ENCODE results near the gene MYO18B.
"Not testable (repeated sequence)": the region's sequence is repeated elsewhere in the genome, so short reads cannot be mapped to it uniquely, and the experiment has no call there.

MYO18B gene, protein sequence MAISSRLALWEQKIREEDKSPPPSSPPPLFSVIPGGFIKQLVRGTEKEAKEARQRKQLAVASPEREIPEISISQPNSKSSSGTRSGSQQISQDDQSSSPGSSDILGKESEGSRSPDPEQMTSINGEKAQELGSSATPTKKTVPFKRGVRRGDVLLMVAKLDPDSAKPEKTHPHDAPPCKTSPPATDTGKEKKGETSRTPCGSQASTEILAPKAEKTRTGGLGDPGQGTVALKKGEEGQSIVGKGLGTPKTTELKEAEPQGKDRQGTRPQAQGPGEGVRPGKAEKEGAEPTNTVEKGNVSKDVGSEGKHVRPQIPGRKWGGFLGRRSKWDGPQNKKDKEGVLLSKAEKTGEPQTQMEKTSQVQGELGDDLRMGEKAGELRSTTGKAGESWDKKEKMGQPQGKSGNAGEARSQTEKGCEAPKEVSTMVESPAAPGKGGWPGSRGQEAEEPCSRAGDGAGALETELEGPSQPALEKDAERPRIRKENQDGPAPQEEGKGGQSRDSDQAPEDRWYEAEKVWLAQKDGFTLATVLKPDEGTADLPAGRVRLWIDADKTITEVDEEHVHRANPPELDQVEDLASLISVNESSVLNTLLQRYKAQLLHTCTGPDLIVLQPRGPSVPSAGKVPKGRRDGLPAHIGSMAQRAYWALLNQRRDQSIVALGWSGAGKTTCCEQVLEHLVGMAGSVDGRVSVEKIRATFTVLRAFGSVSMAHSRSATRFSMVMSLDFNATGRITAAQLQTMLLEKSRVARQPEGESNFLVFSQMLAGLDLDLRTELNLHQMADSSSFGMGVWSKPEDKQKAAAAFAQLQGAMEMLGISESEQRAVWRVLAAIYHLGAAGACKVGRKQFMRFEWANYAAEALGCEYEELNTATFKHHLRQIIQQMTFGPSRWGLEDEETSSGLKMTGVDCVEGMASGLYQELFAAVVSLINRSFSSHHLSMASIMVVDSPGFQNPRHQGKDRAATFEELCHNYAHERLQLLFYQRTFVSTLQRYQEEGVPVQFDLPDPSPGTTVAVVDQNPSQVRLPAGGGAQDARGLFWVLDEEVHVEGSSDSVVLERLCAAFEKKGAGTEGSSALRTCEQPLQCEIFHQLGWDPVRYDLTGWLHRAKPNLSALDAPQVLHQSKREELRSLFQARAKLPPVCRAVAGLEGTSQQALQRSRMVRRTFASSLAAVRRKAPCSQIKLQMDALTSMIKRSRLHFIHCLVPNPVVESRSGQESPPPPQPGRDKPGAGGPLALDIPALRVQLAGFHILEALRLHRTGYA (N-terminal part only)

DNA sequence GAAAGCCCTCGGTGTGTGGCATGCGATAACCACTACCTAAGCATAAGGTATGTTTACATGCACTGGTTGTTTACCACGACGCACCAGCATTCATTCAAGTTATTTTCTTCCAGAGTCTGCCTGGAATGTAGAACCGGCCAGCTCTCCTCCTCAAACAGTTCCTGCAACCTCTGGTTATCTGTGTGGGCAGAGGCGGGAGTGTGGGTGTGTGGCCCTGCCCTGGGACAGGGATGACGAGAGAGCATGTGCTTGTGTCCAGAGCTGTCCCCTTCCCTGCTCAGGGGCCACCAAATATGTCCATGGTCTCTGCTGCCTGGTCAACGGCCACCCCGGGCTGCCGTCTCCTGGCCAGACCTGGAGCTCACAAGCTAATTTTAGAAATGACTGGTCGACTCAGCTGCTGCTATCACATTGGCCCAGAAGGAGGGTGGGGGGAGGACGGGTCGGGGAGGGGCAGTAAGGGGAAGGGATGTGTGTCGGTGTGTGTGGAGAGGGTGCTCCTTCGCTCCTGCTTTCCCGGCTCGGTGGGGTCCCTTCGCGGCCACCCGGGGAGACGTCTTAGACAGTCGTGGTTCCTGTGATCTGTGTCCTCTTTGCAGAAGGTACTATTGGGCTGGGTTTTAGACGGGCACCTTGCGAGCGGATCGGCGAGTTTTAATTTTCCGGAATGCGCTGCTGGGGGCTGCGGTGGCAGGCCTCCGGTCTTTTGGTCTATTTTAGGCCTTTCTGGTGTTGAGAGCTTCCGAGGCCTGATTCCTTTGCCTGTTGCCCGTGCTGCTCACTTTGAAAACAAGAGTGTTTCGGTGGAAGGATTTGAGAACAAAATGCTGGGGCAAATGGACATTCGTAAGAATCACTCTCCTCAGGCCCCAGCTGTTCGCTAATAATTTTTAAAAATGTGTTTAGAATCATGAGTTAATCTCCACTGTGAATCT is at the start of gene MYO18B:
Gene MYO18B, plus strand, starts transcription at position 497 of the 935 bp plus-strand sequence. CDS start 18,905 bp downstream, outside the sequence.
- DNase-seq: no peak

DNA sequence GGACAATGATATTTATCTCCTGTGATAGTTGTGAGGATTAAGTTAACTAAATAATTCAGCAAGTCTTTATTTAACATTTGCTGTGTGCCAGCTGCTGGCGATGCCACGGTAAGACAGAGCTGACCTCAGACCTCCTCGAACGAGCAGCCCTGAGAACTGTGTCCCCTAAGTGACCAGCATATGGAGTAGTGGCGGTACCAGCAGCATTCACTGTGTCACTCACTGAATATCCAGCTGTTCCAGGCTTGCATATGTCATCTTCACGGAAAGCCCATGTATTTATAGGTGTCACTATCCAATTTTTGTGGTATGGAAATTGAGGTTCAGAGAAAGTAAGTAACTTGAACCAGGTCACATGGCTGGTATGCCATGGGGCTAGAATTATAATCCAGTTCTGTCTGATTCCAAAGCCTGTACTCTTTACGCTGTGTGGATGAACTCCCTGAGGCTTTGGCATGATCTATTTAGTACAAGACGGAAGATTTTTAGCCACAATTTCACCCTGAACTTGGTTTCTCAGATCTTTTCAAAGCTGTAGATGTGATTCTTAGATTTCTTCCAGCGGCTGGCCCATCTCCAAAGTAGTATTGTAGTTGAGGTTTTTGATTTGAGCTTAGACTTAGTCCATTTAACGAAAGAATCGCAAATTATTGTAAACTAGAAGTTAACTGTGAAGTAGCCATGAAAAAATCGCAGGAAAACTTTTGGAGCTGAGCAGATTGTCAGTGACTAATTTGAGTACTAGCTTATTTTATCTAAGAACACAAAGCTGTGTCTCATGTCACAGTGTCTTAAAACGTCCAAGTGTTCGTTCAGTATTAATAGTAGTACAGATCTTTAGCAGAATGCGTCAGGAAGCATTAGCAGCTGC is 49.4 kb upstream of the MYO18B start:
- no peak for DNase-seq

DNA sequence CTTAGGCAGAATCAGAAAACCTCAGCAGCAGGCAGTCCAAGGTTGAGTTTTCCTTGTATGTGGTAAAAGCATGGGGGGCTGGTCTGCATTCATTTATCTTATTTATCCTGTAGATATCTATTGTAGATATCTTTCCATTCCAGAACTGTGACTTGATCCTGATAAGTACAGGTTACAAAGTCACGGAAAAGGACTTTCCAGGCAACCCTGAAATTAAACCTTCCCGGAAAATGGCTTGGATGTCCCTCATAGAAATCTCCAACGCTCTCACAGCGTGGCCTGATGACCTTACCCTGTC is 48.8 kb upstream of the MYO18B start:
- DNase-seq: no peak

DNA sequence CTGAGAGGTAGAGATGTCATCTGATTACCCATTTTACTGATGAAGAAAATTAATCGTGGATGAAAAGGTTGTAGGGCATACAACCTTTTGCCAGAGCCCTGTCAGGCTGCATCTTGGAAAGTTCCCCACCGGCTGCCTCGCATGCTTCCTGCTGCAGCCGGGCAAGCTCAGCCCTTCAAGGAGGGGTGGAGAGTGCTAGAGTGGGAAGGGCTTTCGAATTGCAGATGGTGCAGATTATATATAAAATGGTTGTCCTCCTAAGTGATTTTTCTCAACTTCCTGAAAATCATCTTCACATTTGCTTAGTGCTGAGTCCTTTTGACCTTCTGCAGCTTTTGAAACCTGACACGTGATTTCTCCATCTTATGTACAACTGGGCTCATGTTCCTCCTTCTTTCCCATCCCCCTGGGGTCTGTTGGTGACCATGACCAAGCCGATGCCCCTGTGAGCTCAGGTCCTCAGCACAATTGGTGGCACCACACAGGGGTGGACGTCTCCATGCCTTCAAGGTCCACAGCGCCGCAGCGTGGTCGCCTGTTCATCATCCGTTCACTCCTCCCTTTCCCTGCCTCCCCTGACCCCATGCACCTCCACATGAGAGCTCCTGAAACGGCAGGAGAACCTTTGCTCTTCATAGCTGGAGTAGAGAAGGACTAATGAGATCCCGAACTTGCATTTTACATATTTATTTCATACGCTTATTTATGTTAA is 47.6 kb upstream of the MYO18B start:
- DNase-seq: no peak

DNA sequence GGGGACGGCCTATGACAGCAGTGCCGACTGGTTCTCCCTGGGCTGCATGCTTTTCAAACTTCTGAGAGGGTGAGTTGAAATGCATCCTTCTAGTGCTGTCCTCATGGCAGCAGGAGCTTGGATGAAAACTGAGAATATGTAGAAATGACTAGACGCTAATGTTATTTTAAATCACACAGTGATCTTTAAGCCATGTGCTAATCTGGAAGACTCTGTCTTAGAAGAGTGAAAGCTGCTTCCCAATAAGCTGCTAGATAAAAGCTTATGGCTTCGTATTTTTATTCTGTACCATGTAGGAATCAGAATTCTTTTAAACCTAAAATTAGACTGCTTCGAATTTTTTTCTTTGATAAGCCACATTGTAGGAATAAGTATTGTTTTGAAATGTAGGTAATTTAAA is 46.8 kb upstream of the MYO18B start:
- DNase-seq: no peak

DNA sequence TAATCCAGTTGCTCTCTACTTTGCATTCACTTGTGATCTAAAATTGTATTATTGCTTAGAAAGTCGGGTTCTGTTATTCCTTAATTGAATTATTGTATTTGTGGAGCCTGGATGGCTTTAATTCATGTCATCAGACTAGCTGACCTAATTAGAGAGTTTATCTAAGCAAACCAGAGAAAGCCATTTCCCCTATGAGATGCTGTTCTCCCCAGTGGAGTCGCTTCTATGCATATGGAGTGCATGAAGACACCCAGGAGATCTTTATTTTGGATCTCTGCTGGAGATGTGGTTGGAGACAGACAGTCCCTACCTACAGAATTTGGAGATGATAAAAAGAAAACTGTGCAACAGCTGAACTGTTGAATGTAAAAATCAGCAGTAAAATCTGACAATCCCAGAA is 45.2 kb upstream of the MYO18B start:
- DNase-seq: no peak

DNA sequence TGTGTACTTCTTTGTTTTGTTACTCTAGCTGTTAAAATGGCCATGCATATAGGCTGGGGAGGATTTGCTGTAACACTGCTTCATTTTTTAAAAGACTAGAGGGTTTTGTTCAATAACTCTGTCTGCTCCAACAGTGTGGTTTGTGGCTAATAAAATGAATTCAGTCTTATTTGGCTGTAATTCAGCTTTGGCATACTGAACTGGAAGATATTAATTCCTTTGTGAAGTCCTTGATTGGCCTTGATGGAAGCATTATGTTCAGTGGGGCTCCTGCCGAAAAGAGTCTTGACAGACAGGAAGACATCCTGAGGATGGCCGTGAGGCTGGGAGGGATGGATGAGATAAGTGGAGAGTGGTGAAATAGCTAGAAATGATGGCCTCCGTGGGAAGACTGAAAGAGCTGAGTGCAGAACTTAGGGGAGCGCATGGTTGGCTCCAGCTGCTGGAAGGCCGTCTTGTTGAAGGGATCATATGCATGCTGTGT is 44.8 kb upstream of the MYO18B start:
- no peak for DNase-seq

DNA sequence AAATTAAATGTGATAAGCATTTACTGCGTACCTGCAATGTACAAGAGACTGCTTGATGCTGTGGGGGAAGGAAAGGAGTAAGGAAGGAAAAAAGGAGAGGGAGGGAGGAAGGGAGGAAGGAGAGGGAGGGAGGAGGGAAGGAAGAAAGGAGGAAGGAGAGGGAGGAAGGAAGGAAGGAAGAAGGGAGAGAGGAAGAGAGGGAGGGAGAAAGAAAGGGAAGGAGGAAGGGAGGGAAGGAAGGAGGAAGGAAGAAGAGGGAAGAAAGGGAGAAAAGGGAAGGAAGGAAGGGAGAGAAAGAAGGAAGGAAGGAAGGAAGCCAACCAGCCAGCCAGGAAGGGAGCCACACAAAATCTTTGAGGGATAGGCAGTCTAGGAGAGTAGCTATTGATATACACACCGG is 44.0 kb upstream of the MYO18B start:
- DNase-seq: no peak

DNA sequence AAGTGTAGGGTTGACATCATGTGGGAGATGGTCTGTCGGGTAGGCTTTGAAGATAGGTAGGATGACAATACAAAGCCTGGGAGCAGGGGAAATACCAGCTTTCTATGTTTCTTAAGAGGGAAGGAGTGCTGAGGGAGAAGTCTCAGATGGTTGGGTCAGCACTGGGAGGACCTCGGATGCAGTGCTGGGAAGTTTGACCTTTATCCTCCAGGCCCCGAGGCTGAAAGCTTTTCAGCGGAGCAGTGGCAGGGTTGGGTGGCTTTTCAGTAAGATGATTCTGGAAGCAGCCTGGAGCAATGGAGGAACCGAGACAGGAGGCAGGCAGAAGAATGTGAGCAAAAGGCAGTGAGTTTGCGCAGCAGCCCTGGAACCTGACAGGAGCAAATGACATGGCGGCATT is 43.5 kb upstream of the MYO18B start:
- DNase-seq: no peak

DNA sequence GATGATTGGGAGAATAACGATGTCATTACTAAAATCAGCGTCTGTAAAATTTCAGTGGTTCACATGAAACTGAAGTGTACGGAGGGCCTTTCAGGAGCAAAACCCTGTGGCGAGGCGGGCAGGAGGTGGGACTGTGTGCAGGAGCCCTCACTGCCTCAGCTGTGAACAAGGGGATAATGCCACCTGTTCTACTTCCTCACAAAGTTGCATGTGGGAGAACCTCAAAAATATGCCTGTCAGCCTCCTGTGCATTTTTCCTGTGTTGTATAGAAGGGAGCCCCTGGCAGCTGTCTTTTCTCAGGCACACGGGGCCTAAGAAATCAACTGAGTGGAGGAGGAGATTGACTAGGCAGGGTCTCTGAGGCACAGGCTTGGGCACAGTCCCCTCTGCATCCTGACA is 43.0 kb upstream of the MYO18B start:
- no peak for DNase-seq

DNA sequence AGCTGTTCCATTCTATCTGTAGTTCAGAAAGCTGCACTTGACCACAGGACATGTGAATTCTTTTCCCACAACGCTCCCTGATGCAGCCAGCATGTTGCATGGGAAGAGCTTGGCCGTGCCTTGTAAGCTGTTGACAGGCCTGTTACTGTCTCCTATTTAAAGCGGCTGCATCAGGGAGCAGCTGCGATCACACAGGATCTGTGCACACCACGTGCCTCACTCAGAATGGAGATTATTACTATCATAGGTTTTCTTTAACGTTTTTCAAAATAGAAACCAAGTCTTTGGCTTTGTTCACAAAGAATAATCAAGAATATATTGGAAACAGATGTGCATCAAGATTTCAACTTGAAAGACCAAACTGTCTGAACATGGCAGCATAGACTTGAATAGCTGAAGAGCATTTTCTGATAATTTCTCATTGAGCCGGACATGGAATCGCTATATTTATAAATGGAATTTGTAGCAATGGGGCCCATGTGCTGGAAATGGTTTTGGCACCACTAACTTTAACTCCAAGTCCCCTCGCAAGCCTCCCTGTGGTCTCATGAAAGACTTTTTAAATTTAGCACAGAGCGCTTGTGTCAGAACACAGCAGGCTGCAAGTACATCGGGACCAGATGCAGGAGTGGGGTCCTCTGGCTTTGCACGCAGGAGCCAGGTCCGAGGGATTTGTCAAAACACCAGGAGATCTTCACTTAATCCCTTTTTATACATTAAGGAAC is 40.8 kb upstream of the MYO18B start:
- no peak for DNase-seq

DNA sequence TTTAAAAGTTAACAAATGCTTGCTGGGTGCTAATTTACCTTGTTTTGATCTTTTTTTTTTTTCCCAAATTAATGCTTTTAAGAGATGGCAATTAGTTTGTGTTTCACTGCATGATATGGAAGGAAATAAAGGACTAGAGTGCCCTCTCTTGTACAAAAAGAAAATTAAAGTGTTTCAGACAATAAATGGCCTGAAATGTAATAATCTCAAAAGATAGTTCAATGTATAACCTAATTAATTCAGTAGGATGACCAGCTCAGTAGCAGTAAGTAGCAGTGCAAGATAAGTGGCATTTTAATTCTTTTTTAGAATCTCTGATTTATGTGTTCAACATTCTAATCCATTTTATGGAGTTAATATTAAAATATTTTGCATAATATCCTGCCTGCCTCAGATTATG is 39.9 kb upstream of the MYO18B start:
- DNase-seq: no peak

DNA sequence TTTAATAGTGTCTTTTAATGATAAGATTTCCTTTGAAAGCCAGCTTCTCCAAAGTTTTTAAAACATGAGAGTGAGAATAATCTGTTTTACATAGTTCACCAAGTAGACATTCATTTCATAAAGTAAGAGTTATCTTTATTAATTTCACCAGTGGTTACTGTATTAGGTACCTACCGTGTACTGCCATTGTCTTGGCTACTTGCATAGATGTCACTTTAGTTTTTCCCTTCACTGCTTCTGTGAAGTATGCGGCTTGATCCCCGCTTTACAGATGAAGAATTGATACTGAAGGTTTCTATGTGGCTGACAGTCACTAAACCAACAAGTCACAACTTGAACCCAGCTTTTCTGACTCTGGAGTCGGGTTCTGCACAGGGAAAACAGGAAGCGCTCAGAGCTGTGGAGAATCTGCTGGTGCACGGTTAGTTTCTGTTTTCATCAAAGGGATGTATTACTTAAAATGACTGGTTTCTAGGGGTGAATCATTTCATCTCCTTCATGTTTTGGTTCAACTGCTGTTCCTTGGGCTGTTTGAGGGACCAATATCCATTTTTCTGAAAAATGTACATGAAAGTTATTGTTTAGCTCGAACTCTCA is 39.3 kb upstream of the MYO18B start:
- no peak for DNase-seq

DNA sequence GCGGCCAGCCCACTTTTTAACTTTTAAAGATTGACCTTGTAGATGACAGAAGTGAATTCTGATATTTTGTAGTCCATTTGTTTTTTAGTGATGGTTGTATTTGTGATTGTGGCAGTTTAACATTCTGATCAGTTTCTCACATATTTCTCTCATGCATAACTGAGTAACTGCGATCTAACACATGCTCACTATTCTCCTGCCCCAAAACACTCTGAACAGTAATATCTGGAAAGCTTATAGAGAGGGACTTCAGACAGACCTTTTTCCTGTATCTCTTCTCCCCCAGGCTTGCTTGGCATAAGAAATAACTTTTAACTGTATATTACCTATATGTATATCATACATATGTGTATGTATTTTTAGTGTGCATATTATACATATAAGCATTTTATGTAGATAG is 37.3 kb upstream of the MYO18B start:
- DNase-seq: no peak

DNA sequence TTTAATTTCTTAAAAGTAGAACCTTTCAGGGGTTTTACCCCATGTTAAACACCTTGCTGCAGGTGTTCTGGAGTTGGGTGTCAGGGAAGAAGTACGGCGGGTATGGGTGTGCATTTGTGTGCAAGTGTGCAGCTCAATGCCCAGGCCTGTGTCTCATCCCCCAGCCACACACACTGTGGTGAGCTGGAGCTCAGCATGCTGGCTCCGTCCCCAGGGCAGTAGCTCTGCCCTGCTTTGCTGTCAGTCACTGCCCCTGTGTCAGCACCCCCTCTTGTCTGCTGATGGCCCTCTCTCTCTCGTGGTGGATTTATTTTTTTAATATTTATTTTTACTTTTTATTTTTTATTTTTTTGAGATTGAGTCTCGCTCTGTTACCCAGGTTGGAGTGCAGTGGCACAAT is 35.8 kb upstream of the MYO18B start:
- no peak for DNase-seq

DNA sequence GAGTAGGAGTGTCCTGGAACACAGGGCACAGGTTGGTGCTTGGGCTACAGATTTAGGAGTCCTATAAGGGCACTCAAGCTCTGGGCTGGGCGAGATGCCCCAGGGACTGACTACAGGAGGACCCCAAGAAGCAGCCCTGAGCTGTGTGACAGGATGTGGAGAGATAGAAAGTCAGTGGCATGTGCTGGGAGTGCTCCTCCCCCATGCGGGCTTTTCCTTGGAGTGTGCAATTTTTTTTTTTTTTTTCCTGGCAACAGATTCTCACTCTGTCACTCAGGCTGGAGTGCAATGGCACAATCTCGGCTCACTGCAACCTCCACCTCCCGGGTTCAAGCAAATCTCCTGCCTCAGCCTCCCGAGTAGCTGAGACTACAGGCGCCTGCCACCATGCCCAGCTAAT is 33.6 kb upstream of the MYO18B start:
- DNase-seq: not testable (repeated sequence)

DNA sequence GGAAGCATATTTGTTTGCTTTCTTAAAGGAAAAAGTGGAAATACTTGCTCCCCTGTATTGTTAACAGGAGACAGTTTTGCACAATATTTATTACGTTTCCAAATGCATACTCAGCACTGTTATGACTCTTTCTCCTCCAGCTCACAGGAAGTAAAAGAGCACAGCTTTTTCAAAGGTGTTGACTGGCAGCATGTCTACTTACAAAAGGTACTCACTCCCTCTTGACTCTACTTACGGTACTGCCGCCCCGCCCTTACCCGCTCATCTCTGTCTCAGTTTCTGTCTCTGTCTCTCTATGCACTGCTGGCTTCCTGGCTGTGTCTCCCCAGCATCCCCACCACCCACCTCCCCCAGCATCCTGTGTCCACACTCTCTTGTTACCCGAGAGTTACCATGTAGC is 32.2 kb upstream of the MYO18B start:
- DNase-seq: no peak

DNA sequence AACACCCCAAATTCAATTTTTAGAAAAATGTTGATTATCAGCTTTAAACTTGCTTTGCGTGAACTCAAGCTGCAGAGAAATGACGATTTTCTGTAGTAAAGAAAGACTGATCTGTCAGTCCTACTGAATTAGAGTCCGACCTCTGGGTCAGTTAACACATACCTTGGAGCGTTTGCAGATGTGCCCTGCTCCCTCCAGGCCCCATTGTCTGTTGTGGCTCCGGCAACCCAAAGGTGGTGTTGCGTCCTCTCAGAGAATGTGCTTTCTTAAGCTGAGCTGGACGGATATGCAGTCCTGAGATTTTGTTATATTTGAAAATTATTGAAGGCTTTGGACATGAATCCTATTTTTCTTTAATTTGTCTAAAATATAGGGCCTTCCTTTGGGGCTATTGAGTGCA is 31.5 kb upstream of the MYO18B start:
- DNase-seq: no peak

DNA sequence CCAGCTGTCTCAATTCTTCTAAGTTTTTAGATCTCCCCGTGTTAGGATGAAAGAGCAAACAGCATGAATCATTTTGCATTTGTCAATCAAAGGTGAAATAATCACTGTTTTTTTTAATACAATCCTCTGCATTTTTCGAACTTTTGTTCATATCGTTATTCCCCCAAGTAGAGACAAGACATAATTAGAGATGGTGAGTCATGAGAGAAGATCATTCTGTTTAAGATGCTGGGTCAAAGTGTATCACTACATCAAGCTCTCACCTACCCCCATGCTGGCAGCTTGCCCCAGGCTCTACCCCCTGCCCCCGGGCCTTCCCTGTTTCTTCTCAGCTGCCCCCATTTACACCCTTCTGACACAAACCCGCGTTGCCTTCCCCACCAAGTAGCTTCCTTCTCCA is 30.5 kb upstream of the MYO18B start:
- no peak for DNase-seq

All from NK-92 treated with Interleukin-12 subunit alpha and Interleukin-12 subunit beta, amount 100 ng/mL, for 24 hours (cell line).